Measurements from ENCODE around the gene SCD5. TPM values are rescaled to one million over a fixed set of nuclear protein-coding genes. Genes with fewer than 3 reads are reported as not detected.

SCD5 gene
- total RNA-seq, 4 donors from 2014 or later: 6.2 to 9.2 (median 7.1) TPM

DNA sequence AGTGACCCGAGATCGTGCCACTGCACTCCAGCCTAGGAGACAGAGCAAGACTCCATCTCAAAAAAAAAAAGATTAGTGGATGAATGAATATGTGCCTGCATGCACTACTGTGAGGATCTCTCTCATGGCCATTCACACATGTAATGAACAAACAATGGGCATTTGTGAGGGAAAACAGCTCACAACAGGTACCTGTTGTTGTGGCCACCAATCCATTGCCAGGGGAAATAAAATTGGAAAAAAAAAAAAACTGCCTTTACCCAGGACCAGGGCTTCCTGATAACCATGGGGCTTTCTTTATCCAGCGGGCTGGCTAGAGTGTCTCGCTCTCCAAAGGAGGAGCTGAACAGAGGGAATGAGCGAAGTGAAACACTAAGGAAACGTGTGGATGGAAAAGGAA, 7.4 kb downstream of the SCD5 start:
- TF ChIP-seq, protein P1, sequence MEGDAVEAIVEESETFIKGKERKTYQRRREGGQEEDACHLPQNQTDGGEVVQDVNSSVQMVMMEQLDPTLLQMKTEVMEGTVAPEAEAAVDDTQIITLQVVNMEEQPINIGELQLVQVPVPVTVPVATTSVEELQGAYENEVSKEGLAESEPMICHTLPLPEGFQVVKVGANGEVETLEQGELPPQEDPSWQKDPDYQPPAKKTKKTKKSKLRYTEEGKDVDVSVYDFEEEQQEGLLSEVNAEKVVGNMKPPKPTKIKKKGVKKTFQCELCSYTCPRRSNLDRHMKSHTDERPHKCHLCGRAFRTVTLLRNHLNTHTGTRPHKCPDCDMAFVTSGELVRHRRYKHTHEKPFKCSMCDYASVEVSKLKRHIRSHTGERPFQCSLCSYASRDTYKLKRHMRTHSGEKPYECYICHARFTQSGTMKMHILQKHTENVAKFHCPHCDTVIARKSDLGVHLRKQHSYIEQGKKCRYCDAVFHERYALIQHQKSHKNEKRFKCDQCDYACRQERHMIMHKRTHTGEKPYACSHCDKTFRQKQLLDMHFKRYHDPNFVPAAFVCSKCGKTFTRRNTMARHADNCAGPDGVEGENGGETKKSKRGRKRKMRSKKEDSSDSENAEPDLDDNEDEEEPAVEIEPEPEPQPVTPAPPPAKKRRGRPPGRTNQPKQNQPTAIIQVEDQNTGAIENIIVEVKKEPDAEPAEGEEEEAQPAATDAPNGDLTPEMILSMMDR (IDR thresholded peaks at IDR 0.05; ENCODE audit: low read depth): no peak

DNA sequence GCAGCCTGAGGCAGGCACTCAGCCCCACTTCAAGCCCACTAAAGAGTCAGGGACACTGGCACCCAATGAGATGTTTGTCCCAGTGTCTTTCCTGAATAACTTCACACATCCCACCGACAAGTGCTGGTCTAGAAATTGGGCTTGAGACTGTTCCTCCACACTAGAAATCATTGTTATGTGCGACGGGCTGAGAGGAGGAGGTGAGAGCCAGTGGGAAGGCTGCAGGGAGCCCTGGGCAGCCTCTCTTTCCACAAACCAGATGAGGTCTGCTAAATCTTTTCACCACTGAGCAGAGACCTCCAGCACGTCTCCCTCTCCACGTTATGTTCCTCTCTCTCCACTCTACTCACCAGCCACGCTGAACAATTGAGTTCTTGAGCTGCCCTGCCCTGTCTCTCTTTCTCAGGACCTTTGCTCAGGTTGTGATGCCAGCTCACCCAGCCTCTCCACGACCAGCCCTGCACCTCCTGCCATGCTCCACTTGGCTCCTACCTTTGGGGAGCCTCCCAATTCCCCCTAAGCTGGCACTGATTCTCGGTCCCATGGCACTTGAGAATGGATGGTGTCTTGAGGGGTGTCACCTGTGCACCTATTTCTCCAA, 8.4 kb downstream of the SCD5 start:
- TF ChIP-seq, protein P1 (IDR thresholded peaks at IDR 0.05; ENCODE audit: low read depth): no peak

DNA sequence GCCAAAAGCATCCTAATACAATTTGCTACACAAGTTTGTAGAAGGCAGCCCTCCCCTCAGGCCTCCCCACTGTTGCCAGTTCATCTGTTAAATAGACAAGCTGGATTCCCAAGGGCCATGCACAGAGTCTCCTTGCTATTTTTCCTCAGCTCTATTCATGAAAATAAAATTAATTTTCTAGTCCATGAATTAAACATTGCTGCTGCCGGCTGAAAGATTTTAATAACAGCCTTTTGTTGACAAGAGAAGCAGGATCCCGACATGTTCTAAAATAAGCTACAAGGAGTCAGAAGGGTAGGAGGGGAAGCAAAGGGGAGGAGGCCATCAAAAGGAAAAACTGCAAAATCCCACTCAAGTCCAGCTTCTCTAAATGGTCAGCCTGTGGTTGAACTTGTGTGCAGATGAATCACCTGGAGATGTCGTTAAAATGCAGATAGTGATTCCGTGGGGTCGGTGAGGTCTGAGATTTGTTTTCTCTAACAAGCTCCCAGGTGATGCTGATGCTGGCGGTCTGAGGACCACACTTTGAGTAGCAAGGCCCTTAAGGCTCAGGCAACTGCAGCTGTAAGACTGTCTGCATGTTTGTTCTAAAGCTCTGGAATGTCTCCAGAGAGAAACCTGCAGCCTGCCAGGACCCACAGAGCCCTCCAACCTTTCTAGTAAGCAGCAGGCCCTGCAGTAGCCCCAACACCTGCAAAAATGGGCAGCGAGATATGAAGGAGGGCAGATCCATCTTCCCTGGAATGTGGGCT, 9.4 kb downstream of the SCD5 start:
- TF ChIP-seq, protein P1 (IDR thresholded peaks at IDR 0.05; ENCODE audit: low read depth): no peak

DNA sequence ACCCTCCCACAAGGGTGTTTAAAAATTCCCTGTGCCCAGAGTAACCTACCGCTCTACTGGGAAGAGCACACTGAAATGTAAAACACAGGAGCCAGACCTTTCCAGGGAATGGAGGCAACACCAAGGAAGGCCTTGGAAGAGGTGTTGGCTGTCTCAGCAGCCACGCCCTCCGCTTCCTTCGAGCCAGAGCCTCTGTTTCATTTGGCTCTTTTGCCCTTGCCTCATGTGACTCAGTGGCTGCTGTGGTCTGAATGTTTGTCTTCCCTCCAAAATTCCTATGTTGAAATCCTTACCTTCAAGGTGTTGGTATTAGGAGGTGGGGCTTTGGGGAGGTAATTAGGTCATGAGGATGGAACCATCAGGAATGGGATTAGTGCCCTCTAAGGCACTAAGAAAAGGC, 11.3 kb downstream of the SCD5 start:
- TF ChIP-seq, protein P1 (IDR thresholded peaks at IDR 0.05; ENCODE audit: low read depth): no peak

DNA sequence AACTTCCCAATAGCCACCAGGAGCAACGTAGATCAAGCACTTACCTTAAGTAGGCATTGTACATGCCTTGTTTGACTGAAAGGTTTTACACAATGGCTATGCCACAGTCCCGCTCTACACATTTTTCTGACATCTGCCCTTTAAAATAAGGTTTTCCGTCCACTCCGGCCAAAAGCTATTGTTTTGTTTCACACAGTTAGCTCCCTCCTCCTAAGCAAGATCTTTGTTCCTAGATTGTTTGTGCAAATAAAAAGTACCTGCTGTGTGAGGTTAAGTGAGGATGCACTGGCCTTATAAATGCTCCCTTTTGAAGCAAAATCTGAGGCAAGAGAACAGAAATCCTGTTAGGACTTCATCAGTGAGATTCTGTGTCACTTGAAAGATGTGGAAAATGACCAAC, 11.8 kb downstream of the SCD5 start:
- TF ChIP-seq, protein P1 (IDR thresholded peaks at IDR 0.05; ENCODE audit: low read depth): no peak

DNA sequence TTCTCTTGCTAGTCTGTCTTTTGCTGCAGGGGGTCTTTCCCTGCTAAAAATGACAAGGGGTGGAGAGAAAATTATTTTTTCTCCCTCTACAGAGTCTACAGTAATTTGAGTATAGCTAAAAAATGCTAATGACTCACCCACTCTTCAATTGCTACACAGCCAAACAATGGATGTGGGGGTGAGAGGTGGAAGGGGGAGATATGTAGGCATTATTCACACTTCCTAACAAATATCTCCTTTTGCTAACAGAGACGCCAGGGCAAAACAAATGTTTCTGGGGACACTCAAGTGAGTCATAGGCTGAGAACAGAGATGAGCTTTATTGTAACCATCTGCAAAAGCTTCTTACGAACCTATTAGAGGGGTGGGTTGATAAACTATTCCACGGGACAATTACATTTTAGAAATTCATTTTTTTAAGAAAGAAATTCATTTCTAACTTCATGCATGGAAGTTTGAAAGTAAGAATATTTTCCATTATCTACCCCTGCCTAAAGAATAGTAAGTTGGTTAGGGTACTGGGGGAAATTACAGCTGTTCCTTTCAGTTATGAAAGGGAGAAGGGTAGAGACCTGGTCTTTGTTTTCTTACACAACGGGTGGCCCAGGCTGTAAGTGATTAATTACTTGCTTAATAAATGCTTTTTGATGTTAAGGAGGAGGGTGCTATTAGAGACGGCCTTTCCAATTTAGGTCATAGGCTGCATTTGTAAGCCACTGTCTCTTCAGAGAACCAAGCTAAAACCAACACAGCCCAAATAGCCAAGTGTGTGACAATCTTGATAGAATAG, 12.8 kb downstream of the SCD5 start:
- TF ChIP-seq, protein P1 (IDR thresholded peaks at IDR 0.05; ENCODE audit: low read depth): no peak

All from subcutaneous adipose tissue (tissue), 4 donors.